Activated CD4-positive, alpha-beta memory T cell treated with anti-CD3 and anti-CD28 coated beads, Interleukin-2, amount 10 ng/mL, durations not matched to agents 7 days and 5 days (primary cell): ENCODE data around the gene YAP1. TPM values are rescaled to one million over a fixed set of nuclear protein-coding genes. Genes with fewer than 3 reads are reported as not detected.

Experiments used
- CTCF ChIA-PET: fragments of 350-600 bp; sonication (Branson Sonifier 250); formaldehyde crosslinking; loops from one replicate; lab custom pipeline; 2021; ENCODE audit warnings: antibody characterized with exemption, inconsistent platforms; lab: Charles Lee
- POLR2A ChIA-PET: fragments of 350-600 bp; sonication (Branson Sonifier 250); formaldehyde crosslinking; loops from one replicate; lab custom pipeline; 2021; ENCODE audit warnings: antibody characterized with exemption; lab: Charles Lee
- DNase-seq: peaks from one replicate; pipeline ENCODE4 v3.0.0-alpha.2; 2020
- H3K27ac Mint-ChIP-seq: one replicate; pipeline ENCODE4 v1.8.0; 2021; ENCODE audit warnings: mild to moderate bottlenecking, mixed read lengths
- H3K27me3 Mint-ChIP-seq: one replicate; pipeline ENCODE4 v1.8.0; 2021; ENCODE audit warnings: mixed read lengths
- H3K36me3 Mint-ChIP-seq: one replicate; pipeline ENCODE4 v1.8.0; 2021; ENCODE audit warnings: low read depth, mixed read lengths
- H3K4me1 Mint-ChIP-seq: one replicate; pipeline ENCODE4 v1.8.0; 2021; ENCODE audit warnings: mixed read lengths
- H3K4me3 Mint-ChIP-seq: one replicate; pipeline ENCODE4 v1.8.0; 2021; ENCODE audit warnings: mild to moderate bottlenecking, mixed read lengths
- H3K9me3 Mint-ChIP-seq: one replicate; pipeline ENCODE4 v1.8.0; 2021; ENCODE audit warnings: mixed read lengths
- total RNA-seq, 2 experiments: library from RNA; stranded (reverse); gene quantifications; one replicate each; pipeline ENCODE4 v1.2.3, GENCODE V29; 2021

The YAP1 gene
- total RNA-seq, 2 experiments from 2014 or later: 0.18 to 0.28 TPM

DNA sequence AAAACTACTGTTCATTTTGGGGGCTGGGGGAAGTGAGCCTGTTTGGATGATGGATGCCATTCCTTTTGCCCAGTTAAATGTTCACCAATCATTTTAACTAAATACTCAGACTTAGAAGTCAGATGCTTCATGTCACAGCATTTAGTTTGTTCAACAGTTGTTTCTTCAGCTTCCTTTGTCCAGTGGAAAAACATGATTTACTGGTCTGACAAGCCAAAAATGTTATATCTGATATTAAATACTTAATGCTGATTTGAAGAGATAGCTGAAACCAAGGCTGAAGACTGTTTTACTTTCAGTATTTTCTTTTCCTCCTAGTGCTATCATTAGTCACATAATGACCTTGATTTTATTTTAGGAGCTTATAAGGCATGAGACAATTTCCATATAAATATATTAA is 119.9 kb downstream of the YAP1 start:
- DNase-seq: no peak
- H3K9me3 Mint-ChIP-seq: no peaks in the 10 kb centered on the region
- ChIA-PET CTCF (interaction anchor here (1.4 kb wide), 1 partner anchor 13 kb away, joined by 3 read pairs; no protein-coding TSS in a partner anchor), POLR2A (no interaction called here)
- H3K27ac Mint-ChIP-seq: no peak overlapping the region
- peaks cover 21% of the 10 kb centered on the region for H3K27me3 Mint-ChIP-seq
- H3K4me1 Mint-ChIP-seq: no peaks in the 10 kb centered on the region
- no peak overlapping the region for H3K4me3 Mint-ChIP-seq
- H3K36me3 Mint-ChIP-seq: no peaks in the 10 kb centered on the region

- Mint-ChIP-seq H3K9me3 (no peaks in the 10 kb centered on the region), H3K27me3 (peaks cover 24% of the 10 kb centered on the region), H3K27ac (no peak overlapping the region), H3K4me1 (no peaks in the 10 kb centered on the region), H3K36me3 (no peaks in the 10 kb centered on the region), H3K4me3 (no peak overlapping the region)
- ChIA-PET POLR2A (no interaction called here), CTCF (no interaction called here)
- DNase-seq: no peak
These were observed 120.7 kb downstream of the YAP1 start for GRCh38 chr11:102230911-102231310.

GRCh38 chr11:102234779-102235439 is 124.7 kb downstream of the YAP1 start:
- Mint-ChIP-seq H3K4me3 (no peak overlapping the region), H3K4me1 (no peaks in the 10 kb centered on the region), H3K27me3 (peaks cover 23% of the 10 kb centered on the region), H3K36me3 (no peaks in the 10 kb centered on the region), H3K27ac (no peak overlapping the region), H3K9me3 (no peaks in the 10 kb centered on the region)
- no peak for DNase-seq
- POLR2A ChIA-PET: no interaction called here
- CTCF ChIA-PET: no interaction called here

DNA sequence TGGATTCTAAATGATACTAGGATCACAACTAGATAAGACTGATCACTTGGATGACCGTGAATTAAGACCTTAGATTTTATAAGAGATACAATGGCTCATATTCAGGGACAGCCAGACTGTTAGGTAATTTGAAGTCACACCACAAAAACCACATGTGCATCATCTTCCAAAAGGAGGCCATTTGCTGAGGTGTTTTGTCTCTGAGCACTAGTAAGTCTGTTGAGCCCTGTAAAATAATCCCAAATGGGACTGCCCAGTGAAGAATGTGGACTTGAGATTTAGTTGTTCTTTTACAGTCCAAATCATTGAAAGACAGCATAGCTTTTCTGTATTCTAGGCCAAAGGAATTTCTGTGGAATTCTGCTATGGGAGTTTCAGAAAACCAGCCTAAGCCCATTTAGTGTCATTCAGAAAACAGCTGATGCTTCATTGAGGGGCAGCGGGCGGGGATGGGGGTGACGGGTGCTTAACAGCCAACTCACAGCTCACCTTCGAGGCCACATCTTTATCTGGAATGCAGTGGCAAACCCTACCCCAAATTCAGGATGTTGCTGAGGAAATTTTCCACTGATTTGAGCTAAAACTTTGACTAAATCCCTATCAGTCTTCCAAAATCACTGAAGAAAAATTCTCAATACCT is 127.0 kb downstream of the YAP1 start:
- DNase-seq: no peak
- no peaks in the 10 kb centered on the region for H3K9me3 Mint-ChIP-seq
- H3K27me3 Mint-ChIP-seq: peaks cover 16% of the 10 kb centered on the region
- ChIA-PET CTCF (no interaction called here), POLR2A (no interaction called here)
- no peak overlapping the region for H3K27ac Mint-ChIP-seq
- no peak overlapping the region for H3K4me3 Mint-ChIP-seq
- no peaks in the 10 kb centered on the region for H3K4me1 Mint-ChIP-seq
- H3K36me3 Mint-ChIP-seq: no peaks in the 10 kb centered on the region

- H3K27ac Mint-ChIP-seq: no peak overlapping the region
These were observed 128.2 kb downstream of the YAP1 start for GRCh38 chr11:102238391-102238821.

GRCh38 chr11:102239448-102239847 is 129.2 kb downstream of the YAP1 start:
- Mint-ChIP-seq H3K9me3 (no peaks in the 10 kb centered on the region), H3K27ac (no peak overlapping the region), H3K27me3 (peaks cover 13% of the 10 kb centered on the region), H3K36me3 (no peaks in the 10 kb centered on the region), H3K4me1 (no peaks in the 10 kb centered on the region), H3K4me3 (no peak overlapping the region)
- CTCF ChIA-PET: no interaction called here
- no peak for DNase-seq
- POLR2A ChIA-PET: no interaction called here

More at GRCh38 chr11:102238391-102238821, 128.2 kb downstream of the YAP1 start:
- ChIA-PET CTCF (no interaction called here), POLR2A (no interaction called here)
- no peak overlapping the region for H3K4me3 Mint-ChIP-seq
- no peak for DNase-seq
- H3K4me1 Mint-ChIP-seq: no peaks in the 10 kb centered on the region
- H3K27me3 Mint-ChIP-seq: peaks cover 13% of the 10 kb centered on the region
- no peaks in the 10 kb centered on the region for H3K9me3 Mint-ChIP-seq
- H3K36me3 Mint-ChIP-seq: no peaks in the 10 kb centered on the region

DNA sequence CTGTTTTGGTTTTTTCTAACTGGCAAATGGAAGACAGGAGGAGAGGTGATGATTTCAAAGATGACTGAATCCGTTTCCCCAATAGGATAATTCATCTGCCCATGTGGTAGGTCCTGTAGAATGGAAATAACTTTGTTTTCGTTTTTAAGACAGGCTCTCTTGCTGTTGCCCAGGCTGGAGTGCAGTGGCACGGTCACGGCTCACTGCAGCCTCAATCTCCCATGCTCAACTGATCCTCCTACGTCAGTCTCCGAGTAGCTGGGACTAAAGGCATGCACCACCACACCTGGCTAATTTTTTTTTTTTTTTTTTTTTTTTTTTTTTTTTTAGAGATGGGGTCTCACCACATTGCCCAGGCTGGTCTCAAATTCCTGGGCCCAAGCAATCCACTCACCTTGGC is 129.7 kb downstream of the YAP1 start:
- H3K27me3 Mint-ChIP-seq: peaks cover 10% of the 10 kb centered on the region
- H3K4me3 Mint-ChIP-seq: no peak overlapping the region
- H3K27ac Mint-ChIP-seq: no peak overlapping the region
- no peaks in the 10 kb centered on the region for H3K36me3 Mint-ChIP-seq
- DNase-seq: no peak
- no peaks in the 10 kb centered on the region for H3K4me1 Mint-ChIP-seq
- ChIA-PET CTCF (no interaction called here), POLR2A (no interaction called here)
- H3K9me3 Mint-ChIP-seq: no peaks in the 10 kb centered on the region

DNA sequence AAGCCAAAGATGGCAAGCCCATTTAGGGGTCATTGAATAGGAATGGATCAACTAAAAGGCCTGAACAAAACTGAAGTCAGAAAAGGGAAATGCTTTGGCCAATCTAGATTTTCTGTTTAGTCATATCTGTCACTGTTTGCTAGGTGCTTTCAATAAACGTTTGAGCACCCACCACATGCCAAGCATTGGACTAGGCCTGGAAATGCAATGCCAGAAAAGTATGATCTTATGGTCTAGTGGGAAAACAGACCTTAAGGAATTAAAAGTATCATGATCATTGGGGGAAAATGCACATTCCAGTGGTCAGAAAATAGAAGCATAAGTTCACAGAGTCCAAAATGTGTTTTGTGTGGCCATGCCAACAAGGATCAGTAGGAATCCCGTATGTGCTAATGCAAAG is 130.3 kb downstream of the YAP1 start:
- Mint-ChIP-seq H3K36me3 (no peaks in the 10 kb centered on the region), H3K9me3 (no peaks in the 10 kb centered on the region), H3K27me3 (peaks cover 7% of the 10 kb centered on the region), H3K27ac (no peak overlapping the region), H3K4me1 (no peaks in the 10 kb centered on the region), H3K4me3 (no peak overlapping the region)
- CTCF ChIA-PET: no interaction called here
- POLR2A ChIA-PET: no interaction called here
- DNase-seq: no peak

GRCh38 chr11:102241026-102241425 is 130.8 kb downstream of the YAP1 start:
- H3K4me1 Mint-ChIP-seq: no peaks in the 10 kb centered on the region
- H3K27ac Mint-ChIP-seq: no peak overlapping the region

GRCh38 chr11:102243399-102243884 is 133.2 kb downstream of the YAP1 start:
- Mint-ChIP-seq H3K36me3 (no peaks in the 10 kb centered on the region), H3K27me3 (no peaks in the 10 kb centered on the region), H3K4me1 (no peaks in the 10 kb centered on the region), H3K27ac (no peak overlapping the region), H3K4me3 (no peak overlapping the region), H3K9me3 (no peaks in the 10 kb centered on the region)
- no peak for DNase-seq
- POLR2A ChIA-PET: no interaction called here
- CTCF ChIA-PET: interaction anchor here (1.6 kb wide), 1 partner anchor 14 kb away, joined by 3 read pairs; no protein-coding TSS in a partner anchor

More at GRCh38 chr11:102241026-102241425, 130.8 kb downstream of the YAP1 start:
- H3K4me3 Mint-ChIP-seq: no peak overlapping the region
- H3K27me3 Mint-ChIP-seq: peaks cover 5% of the 10 kb centered on the region
- H3K36me3 Mint-ChIP-seq: no peaks in the 10 kb centered on the region
- H3K9me3 Mint-ChIP-seq: no peaks in the 10 kb centered on the region
- ChIA-PET POLR2A (no interaction called here), CTCF (no interaction called here)
- no peak for DNase-seq

DNA sequence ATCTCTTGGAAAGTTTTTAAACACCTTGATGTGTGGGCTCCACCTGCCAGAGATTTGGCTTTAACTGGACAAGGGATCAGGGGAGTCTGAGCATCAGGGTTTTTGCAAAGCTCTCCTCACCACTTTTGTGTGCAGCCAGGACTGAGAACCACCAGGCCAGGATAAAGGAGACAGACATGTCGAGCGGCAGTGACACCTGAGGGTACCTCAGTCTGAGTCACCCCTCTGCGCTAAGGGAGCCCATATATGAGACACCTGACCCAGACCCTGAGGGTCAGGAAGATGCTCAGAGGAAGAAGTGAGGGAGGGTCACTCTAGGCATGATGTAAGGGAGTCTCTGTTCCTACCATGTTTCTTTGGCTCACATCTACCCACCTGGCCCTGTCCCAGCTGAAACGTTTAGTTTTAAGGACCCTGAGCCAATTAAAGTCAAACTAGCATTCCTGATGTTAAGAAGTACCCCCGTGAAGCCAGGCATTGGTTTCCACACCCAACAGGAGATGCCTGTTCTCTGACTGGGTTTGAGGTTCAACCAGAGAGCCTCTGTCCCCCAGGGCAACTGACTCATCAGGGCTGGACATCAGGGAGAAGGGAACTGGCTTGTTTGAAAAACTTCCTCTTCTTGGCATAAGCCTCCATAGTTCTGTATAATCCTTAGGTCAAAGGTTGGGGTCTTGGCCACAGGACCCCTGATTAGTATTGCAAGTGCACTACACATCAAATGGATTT is 134.6 kb downstream of the YAP1 start:
- CTCF ChIA-PET: no interaction called here
- no peak overlapping the region for H3K4me3 Mint-ChIP-seq
- no peak for DNase-seq
- no peak overlapping the region for H3K27ac Mint-ChIP-seq
- H3K4me1 Mint-ChIP-seq: no peaks in the 10 kb centered on the region
- H3K9me3 Mint-ChIP-seq: no peaks in the 10 kb centered on the region
- H3K27me3 Mint-ChIP-seq: no peaks in the 10 kb centered on the region
- no peaks in the 10 kb centered on the region for H3K36me3 Mint-ChIP-seq
- POLR2A ChIA-PET: no interaction called here

DNA sequence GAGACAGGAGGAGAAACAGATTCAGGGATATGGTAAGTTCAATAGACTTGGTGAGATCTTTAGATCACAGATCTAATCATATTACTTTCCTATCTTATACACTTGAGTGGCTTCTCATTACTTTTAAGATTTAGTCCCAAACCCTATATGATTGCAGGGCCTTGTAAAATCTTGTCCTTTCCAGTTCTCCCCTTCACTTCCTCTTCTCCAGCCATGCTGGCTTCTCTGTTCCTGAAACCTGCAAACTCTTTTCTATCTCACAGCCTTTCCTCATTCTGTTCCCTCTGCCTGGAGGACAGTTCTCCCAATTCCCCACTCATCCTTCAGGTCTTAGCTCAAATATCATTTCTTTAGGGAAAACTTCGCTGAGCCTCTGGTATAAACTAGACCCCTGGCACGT is 141.2 kb downstream of the YAP1 start:
- DNase-seq: no peak
- H3K4me1 Mint-ChIP-seq: no peaks in the 10 kb centered on the region
- CTCF ChIA-PET: interaction anchor here (0.5 kb wide), 1 partner anchor 430 kb away, joined by 3 read pairs; no protein-coding TSS in a partner anchor
- no peaks in the 10 kb centered on the region for H3K36me3 Mint-ChIP-seq
- POLR2A ChIA-PET: no interaction called here
- H3K27ac Mint-ChIP-seq: no peak overlapping the region
- no peaks in the 10 kb centered on the region for H3K9me3 Mint-ChIP-seq
- H3K4me3 Mint-ChIP-seq: no peak overlapping the region
- no peaks in the 10 kb centered on the region for H3K27me3 Mint-ChIP-seq

GRCh38 chr11:102252339-102252891 is 142.2 kb downstream of the YAP1 start:
- Mint-ChIP-seq H3K9me3 (no peaks in the 10 kb centered on the region), H3K27me3 (no peaks in the 10 kb centered on the region), H3K27ac (no peak overlapping the region), H3K4me3 (no peak overlapping the region), H3K4me1 (no peaks in the 10 kb centered on the region), H3K36me3 (no peaks in the 10 kb centered on the region)
- ChIA-PET CTCF (no interaction called here), POLR2A (no interaction called here)
- no peak for DNase-seq
